Vagina (tissue), 2 donors: Measurements from ENCODE around the gene GRIK3.

Experiments used
- CTCF ChIP-seq, 3 experiments: fragments of 450-650 bp in 2 of 3; fragments of 200-600 bp in 1 of 3; sonication (generic) in 1 of 3; IDR thresholded peaks; one replicate each; pipeline ENCODE4 v1.5.1; 2017 to 2019; ENCODE audit warnings: antibody characterized with exemption in 3 of 3, mild to moderate bottlenecking in 2 of 3, moderate library complexity in 2 of 3
- POLR2A ChIP-seq, 2 donors: fragments of 450-650 bp; IDR thresholded peaks; one replicate each; pipeline ENCODE4 v1.6.1; 2017; ENCODE audit warnings: antibody characterized with exemption in 2 of 2, mild to moderate bottlenecking in 2 of 2, moderate library complexity in 2 of 2

- TF ChIP-seq CTCF (IDR thresholded peaks at IDR 0.05) (no peak), POLR2A (IDR thresholded peaks at IDR 0.05) (no peak)
Observed at GRCh38 chr1:37015713-37016112, 18.6 kb downstream of the GRIK3 start.
